Thyroid gland (tissue), 4 donors: ENCODE measurements around the gene P4HA1. TPM values are rescaled to one million over a fixed set of nuclear protein-coding genes. Genes with fewer than 3 reads are reported as not detected.

Source experiments
- DNase-seq, 2 donors: peaks; one replicate each; pipeline ENCODE4 v3.0.0-alpha.2; 2019
- H3K27ac ChIP-seq, 3 donors: fragments of 200-600 bp; sonication (generic); 1 replicate in 2 of 3; 2 replicates in 1 of 3; pipeline ENCODE4 v1.5.1; 2016 to 2019; ENCODE audit warnings: mild to moderate bottlenecking in 1 of 3, moderate library complexity in 1 of 3
- H3K27me3 ChIP-seq: fragments of 200-600 bp; sonication (generic); one replicate; pipeline ENCODE4 v1.5.1; 2019
- H3K36me3 ChIP-seq, 2 donors: fragments of 200-600 bp; sonication (generic); one replicate each; pipeline ENCODE4 v1.5.1; 2016 to 2019
- H3K4me1 ChIP-seq, 2 donors: fragments of 200-600 bp; sonication (generic); one replicate each; pipeline ENCODE4 v1.5.1; 2017 to 2019
- H3K4me3 ChIP-seq, 3 donors: fragments of 200-600 bp; sonication (generic); replicated peaks in 1 of 3; 1 replicate in 2 of 3; 2 replicates in 1 of 3; pipeline ENCODE4 v1.5.1; 2016; ENCODE audit warnings: mild to moderate bottlenecking in 1 of 3
- H3K9me3 ChIP-seq: fragments of 200-600 bp; sonication (generic); one replicate; pipeline ENCODE4 v1.5.1; 2017
- POLR2A ChIP-seq, 2 donors: fragments of 450-650 bp; IDR thresholded peaks; one replicate each; pipeline ENCODE4 v1.6.1; 2017; ENCODE audit warnings: antibody characterized with exemption in 2 of 2, mild to moderate bottlenecking in 2 of 2, moderate library complexity in 1 of 2
- WGBS, 2 donors: methylation state at CpG; one replicate each; pipeline ENCODE4 v1.1.5; 2017; 5-methylcytosine and 5-hydroxymethylcytosine counted together
- intact Hi-C: fragments of 100-400 bp; cut with DNase I; formaldehyde crosslinking; loops from one replicate; pipeline ENCODE4 v1.15.1; 2023
- small RNA-seq: library from RNA; depleted of rRNA; stranded (forward); fragments of <200 nt; gene quantifications from one replicate; pipeline ENCODE3, GENCODE V24; 2016
- total RNA-seq, 4 donors: library from RNA; depleted of rRNA; stranded (reverse); fragments of >200 nt; gene quantifications; one replicate each; pipeline ENCODE4 v1.2.3, GENCODE V29; 2016
- TF ChIP-seq, protein P1 (sequence below), 6 experiments: fragments of 200-600 bp in 3 of 6; fragments of 450-650 bp in 3 of 6; sonication (generic) in 3 of 6; IDR thresholded peaks; one replicate each; pipeline ENCODE4 v1.5.1; 2016 to 2019; ENCODE audit warnings: antibody characterized with exemption in 6 of 6, mild to moderate bottlenecking in 2 of 6, inconsistent platforms in 1 of 6, moderate library complexity in 1 of 6

The P4HA1 gene
- total RNA-seq, 4 donors from 2014 or later: 21.8 to 29.1 (median 24.6) TPM

DNA sequence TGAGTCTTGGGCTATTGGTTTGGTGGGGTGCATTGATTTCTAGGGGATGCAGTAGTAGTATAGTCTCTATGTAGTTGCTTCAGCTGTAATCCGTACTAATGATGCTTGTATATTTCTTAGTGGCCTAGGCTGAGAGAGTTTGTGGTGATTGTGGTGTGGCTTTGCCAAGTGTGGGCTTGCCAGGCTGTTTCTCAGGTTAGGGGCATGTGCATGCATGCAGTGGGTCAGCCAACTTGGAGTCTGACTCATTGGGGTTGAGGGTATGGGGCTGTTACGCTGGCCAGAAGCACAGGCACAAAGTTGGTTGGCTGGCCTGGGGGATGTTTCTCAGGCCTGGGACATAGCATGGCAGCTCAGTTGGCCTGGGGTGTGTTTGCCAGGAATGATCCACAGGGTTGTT, 116.3 kb downstream of the P4HA1 start:
- 88 to 100% methylated on average over 1 to 2 of the region's 2 CpGs for WGBS, 2 donors
- no peak for TF ChIP-seq POLR2A (IDR thresholded peaks at IDR 0.05)
- TF ChIP-seq, protein P1, sequence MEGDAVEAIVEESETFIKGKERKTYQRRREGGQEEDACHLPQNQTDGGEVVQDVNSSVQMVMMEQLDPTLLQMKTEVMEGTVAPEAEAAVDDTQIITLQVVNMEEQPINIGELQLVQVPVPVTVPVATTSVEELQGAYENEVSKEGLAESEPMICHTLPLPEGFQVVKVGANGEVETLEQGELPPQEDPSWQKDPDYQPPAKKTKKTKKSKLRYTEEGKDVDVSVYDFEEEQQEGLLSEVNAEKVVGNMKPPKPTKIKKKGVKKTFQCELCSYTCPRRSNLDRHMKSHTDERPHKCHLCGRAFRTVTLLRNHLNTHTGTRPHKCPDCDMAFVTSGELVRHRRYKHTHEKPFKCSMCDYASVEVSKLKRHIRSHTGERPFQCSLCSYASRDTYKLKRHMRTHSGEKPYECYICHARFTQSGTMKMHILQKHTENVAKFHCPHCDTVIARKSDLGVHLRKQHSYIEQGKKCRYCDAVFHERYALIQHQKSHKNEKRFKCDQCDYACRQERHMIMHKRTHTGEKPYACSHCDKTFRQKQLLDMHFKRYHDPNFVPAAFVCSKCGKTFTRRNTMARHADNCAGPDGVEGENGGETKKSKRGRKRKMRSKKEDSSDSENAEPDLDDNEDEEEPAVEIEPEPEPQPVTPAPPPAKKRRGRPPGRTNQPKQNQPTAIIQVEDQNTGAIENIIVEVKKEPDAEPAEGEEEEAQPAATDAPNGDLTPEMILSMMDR (IDR thresholded peaks at IDR 0.05): no peak

DNA sequence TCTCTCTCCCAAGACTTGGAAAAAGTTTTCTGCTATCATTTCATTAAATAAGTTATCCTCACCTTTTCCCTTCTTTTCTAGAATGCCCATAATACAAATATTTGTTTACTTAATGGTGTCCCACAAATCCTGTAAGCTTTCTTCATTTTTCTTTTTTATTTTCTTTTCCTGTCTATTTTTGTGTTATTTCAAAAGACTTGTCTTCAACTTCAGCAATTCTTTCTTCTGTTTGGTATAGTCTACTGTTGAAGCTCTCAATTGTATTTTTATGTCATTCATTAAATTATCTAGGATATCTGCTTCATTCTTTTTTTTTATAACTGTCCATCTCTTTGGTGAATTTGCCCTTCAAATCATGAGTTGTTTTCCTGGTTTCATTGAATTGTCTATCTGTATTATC, 117.0 kb downstream of the P4HA1 start:
- TF ChIP-seq POLR2A (IDR thresholded peaks at IDR 0.05): no peak
- TF ChIP-seq, protein P1 (IDR thresholded peaks at IDR 0.05): no peak
- H3K4me1 ChIP-seq: no peaks in the 10 kb centered on the region
- DNase-seq: no peak
- no peak overlapping the region for H3K4me3 ChIP-seq
- H3K9me3 ChIP-seq: no peaks in the 10 kb centered on the region
- no peaks in the 10 kb centered on the region for H3K36me3 ChIP-seq
- intact Hi-C loops: no loop called here
- H3K27ac ChIP-seq: no peak overlapping the region
- H3K27me3 ChIP-seq: no peaks in the 10 kb centered on the region

More for the DNA sequence above, 116.3 kb downstream of the P4HA1 start:
- H3K27ac ChIP-seq: no peak overlapping the region
- no peak for DNase-seq
- no peaks in the 10 kb centered on the region for H3K4me1 ChIP-seq
- H3K27me3 ChIP-seq: no peaks in the 10 kb centered on the region
- H3K4me3 ChIP-seq: no peak overlapping the region
- no peaks in the 10 kb centered on the region for H3K36me3 ChIP-seq
- no peaks in the 10 kb centered on the region for H3K9me3 ChIP-seq
- intact Hi-C loops: no loop called here

DNA sequence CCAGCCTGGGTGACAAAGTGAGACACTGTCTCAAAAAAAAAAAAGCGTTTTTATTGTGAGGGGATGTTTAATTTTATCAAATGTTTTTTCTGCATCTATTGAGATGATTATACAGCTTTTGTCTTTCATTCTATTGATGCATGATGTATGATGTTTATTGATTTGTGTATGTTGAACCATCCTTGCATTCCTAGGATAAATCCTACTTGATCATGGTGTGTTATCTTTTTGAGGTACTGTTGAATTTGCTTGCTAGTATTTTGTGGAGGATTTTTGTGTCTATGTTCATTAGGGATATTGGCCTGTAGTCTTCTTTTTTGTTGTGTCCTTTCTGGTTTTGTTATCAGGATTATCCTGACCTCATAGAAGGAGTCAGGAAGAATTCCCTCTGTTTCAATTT, 119.8 kb downstream of the P4HA1 start:
- intact Hi-C loops: no loop called here
- Histone ChIP-seq H3K9me3 (no peaks in the 10 kb centered on the region), H3K4me1 (no peaks in the 10 kb centered on the region), H3K27me3 (no peaks in the 10 kb centered on the region), H3K27ac (no peak overlapping the region), H3K4me3 (no peak overlapping the region), H3K36me3 (no peaks in the 10 kb centered on the region)
- no peak for DNase-seq
- no peak for TF ChIP-seq POLR2A (IDR thresholded peaks at IDR 0.05)
- TF ChIP-seq, protein P1 (IDR thresholded peaks at IDR 0.05): no peak
- WGBS, 2 donors: 91 to 98% methylated on average over 1 of the region's 1 CpG

Small RNA genes lying within 50 kb of the gene (small RNA-seq; reads per million reads assigned to genes)
- gene RF00019: not detected
- gene SNORA11F: 0.56 reads per million

Other genes with a start within 250 kb of the P4HA1 start
- under 1 TPM in 1 of 4 donors, not detected in 3; 0.27 TPM for gene OIT3, start 203.1 kb downstream of the P4HA1 start, total RNA-seq
- not detected for gene PLA2G12B, start 142.1 kb downstream of the P4HA1 start, total RNA-seq
- gene NUDT13, start 13.6 kb upstream of the P4HA1 start, total RNA-seq: 1 to 10 TPM; 1.9 to 4.1 (median 3.6) TPM
- gene ECD, start 71.1 kb upstream of the P4HA1 start, total RNA-seq: 10 to 100 TPM; 31.3 to 44.4 (median 37.0) TPM
- gene FAM149B1, start 71.3 kb upstream of the P4HA1 start, total RNA-seq: 10 to 100 TPM; 20.2 to 21.4 (median 20.9) TPM
- 10 to 100 TPM; 15.2 to 21.0 (median 18.7) TPM for gene DNAJC9, start 150.4 kb upstream of the P4HA1 start, total RNA-seq
- 10 to 100 TPM; 41.8 to 57.6 (median 53.1) TPM for gene MRPS16, start 155.8 kb upstream of the P4HA1 start, total RNA-seq